Erythroblast (primary cell): ENCODE data around the gene SHISA6.

ENCODE experiments used
- GATA1 ChIP-seq: IDR thresholded peaks from 2 replicates; pipeline ENCODE4 v1.6.1; 2011; ENCODE audit warnings: low read depth, mild to moderate bottlenecking, control low read depth, low read length, moderate library complexity
- POLR2A ChIP-seq: IDR thresholded peaks from 2 replicates; pipeline ENCODE4 v1.6.1; 2011; ENCODE audit warnings: mild to moderate bottlenecking, low read length

DNA sequence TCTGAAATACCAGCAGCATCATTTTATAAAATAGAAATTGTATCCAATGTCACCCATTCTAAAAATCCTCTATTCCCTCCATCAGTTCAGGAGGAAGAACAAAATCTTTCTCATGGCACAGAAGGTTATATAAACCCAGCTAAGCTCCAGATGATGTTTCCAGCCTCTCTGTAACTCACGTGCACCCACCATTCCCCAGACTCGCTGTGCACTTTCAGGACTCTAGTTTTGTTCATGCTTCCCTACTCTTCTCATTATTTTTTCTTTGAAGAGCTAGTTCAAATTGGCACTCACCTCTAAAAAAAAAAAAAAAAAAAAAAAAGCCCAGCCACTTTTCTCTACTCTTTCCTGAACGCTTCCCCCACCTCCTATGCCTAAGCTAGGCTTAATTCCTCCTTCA lies 36.0 kb upstream of the SHISA6 start:
- no peak for TF ChIP-seq POLR2A
- no peak for TF ChIP-seq GATA1
